Stimulated activated CD8-positive, alpha-beta memory T cell treated with anti-CD3 and anti-CD28 coated beads, Interleukin-15, amount 100 ng/mL, for 24 hours (primary cell): ENCODE measurements around the gene CEBPE.
A peak's percentile ranks its signal among the peaks of the same experiment; 100 is the strongest.
"Not testable (repeated sequence)": the region's sequence is repeated elsewhere in the genome, so short reads cannot be mapped to it uniquely, and the experiment has no call there.

Experiments
- DNase-seq: peaks from one replicate; pipeline ENCODE4 v3.0.0-alpha.2; 2020; ENCODE audit warnings: low read depth

The CEBPE gene

GRCh38 chr14:23121361-23121771 is 2.3 kb upstream of the CEBPE start:
- DNase-seq = no peak

GRCh38 chr14:23120541-23121251 is 1.6 kb upstream of the CEBPE start:
- peak; percentile 39 for DNase-seq

- no peak for DNase-seq
Observed at GRCh38 chr14:23119363-23120327, 590 bp upstream of the CEBPE start.

GRCh38 chr14:23117371-23118020 is 1.6 kb downstream of the CEBPE start:
- no peak for DNase-seq

- DNase-seq = no peak
Observed at GRCh38 chr14:23115918-23116317, 3.1 kb downstream of the CEBPE start.

- no peak for DNase-seq
Observed at GRCh38 chr14:23115039-23115731, 3.9 kb downstream of the CEBPE start.

GRCh38 chr14:23114669-23115038 is 4.4 kb downstream of the CEBPE start:
- no peak for DNase-seq

GRCh38 chr14:23114120-23114458 is 5.0 kb downstream of the CEBPE start:
- no peak for DNase-seq

GRCh38 chr14:23113431-23114119 is 5.5 kb downstream of the CEBPE start:
- no peak for DNase-seq

GRCh38 chr14:23112359-23113178 is 6.5 kb downstream of the CEBPE start:
- DNase-seq = no peak

GRCh38 chr14:23110579-23111365 is 8.3 kb downstream of the CEBPE start:
- no peak for DNase-seq

GRCh38 chr14:23109769-23110168 is 9.3 kb downstream of the CEBPE start:
- no peak for DNase-seq

GRCh38 chr14:23108169-23108568 is 10.9 kb downstream of the CEBPE start:
- not testable (repeated sequence) for DNase-seq

GRCh38 chr14:23107620-23108019 is 11.4 kb downstream of the CEBPE start:
- not testable (repeated sequence) for DNase-seq

GRCh38 chr14:23106747-23107045 is 12.4 kb downstream of the CEBPE start:
- DNase-seq = no peak

GRCh38 chr14:23105348-23105824 is 13.7 kb downstream of the CEBPE start:
- DNase-seq = no peak

- DNase-seq = no peak
Observed at GRCh38 chr14:23104591-23105347, 14.3 kb downstream of the CEBPE start, which contains the start of gene CIROP. Gene CIROP, minus strand, starts transcription at chr14:23104989. Its CDS starts 69 bp downstream, at chr14:23104920.

GRCh38 chr14:23104070-23104590 is 14.9 kb downstream of the CEBPE start:
- DNase-seq = no peak

- no peak for DNase-seq
Observed at GRCh38 chr14:23103581-23103980, 15.5 kb downstream of the CEBPE start.
